HG03060 (cell line): Measurements from ENCODE around the gene ODF2.
"Not testable (repeated sequence)": the region's sequence is repeated elsewhere in the genome, so short reads cannot be mapped to it uniquely, and the experiment has no call there.

Experiments used
- ATAC-seq: cut with Tn5 transposase; IDR thresholded peaks from one replicate; pipeline ENCODE4 v1.9.1; 2021; ENCODE audit warnings: low read depth, moderate number of reproducible peaks; ENCODE audit not compliant: unreplicated experiment

Gene ODF2

GRCh38 chr9:128455849-128456612, at the start of gene ODF2:
Gene ODF2 (plus strand): TSS chr9:128456006. CDS start chr9:128456092, 86 bp downstream.
- ATAC-seq: peak; percentile 56

DNA sequence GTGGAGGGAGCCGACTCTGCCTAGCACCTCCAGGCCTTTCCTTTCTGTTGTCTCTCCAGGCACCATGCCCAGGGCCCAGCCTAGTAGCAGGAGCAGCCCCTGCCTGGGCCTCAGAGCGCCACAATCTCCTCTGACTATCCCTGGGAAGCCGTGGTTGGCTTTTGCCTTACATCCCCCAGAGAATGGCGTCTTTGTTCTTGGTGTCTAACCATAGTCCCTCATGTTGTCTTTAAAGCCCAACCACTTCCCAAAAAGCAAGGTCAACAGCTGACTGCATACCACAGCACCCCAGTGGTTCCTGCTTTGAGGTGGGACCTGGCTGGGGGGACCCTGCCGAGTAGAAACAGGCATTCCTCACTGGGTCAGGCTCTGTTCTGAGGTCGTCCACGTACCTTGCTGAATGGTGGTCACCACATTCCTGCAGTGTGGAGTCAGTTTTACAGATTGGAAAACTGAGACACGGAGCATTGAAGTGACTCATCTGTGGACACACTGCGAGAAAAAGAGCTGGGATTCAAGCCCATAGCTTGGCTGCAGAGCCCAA, 48.9 kb upstream of the ODF2 start:
- no peak for ATAC-seq

DNA sequence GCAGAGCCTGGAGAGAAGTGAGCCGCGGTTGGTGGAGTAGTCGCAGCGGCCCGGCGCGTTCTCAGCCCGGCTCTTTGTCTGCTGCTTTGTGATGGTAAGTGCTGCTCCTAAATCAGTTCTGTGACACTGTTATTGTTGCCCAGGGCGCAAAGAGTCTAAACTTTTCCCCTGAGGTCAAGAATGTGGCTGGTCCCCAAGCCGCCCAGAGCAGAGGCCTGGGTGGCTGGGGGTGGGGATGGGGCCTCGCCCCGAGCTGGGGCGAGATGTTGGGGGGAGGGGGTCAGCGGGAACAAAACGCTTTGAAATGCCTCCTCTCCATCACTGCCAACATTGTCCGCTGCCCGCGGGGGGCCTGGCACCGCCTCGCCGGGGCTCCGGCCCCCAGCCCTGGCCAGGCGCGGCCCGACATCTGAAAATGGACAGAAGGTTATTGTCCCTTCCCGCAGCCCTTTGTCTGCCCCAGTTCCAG, 46.8 kb upstream of the ODF2 start:
- ATAC-seq: no peak

- ATAC-seq: no peak
Measured at GRCh38 chr9:128409450-128409849, 46.4 kb upstream of the ODF2 start.

- ATAC-seq: no peak
Measured at GRCh38 chr9:128409978-128410377, 45.8 kb upstream of the ODF2 start.

GRCh38 chr9:128411364-128412119, 44.3 kb upstream of the ODF2 start:
- ATAC-seq: no peak

DNA sequence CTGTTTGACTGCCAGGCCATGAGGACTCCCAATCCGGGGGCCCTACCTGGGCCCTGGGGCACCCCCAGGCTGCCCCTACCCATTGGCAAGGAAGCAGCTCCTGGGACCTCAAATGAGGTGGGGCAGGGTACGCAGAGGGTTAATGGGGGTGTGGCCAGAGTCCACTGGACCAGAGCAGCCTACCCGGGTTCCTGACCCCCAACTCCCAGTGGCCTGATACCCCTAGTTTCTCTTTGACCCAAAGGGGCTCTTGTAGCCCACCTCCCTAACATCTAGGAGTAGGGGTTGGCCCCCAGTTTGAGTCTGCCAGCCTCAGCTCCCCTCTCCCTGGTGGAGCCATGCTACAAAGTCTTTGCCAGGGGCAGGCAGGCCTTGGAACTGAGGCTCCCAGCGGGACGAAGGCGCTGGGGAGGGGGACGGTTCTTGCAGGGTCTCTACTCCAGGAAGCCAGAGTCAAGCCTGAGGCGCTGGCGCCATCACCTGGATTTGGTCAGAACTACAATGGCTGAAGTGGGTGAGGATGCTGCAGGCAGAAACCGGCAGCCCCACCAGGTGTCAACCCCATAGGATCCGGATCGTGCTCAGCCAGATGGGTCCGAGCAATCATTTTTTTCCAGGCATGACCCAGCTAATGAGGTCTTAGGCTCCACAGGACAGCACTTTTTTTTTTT, 43.6 kb upstream of the ODF2 start:
- no peak for ATAC-seq

DNA sequence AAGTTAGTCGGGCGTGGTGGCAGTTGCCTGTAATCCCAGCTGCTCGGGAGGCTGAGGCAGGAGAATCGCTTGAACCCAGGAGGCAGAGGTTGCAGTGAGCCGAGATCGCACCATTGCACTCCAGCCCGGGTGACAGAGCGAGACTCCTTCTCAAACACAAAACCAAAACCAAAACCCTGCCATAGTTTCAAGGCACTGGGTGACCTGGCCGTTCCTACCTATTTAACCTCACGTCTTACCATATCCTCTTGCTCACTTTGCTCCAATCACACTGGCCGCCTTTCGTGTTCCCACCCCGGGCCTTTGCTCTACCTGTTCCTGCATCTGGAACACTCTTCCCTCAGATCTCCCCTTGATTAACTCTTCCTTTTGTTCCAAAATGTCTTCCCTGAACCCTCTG, 42.1 kb upstream of the ODF2 start:
- ATAC-seq: not testable (repeated sequence)

GRCh38 chr9:128414461-128414860, 41.3 kb upstream of the ODF2 start:
- ATAC-seq: no peak

- no peak for ATAC-seq
Measured at GRCh38 chr9:128415281-128415680, 40.5 kb upstream of the ODF2 start.

DNA sequence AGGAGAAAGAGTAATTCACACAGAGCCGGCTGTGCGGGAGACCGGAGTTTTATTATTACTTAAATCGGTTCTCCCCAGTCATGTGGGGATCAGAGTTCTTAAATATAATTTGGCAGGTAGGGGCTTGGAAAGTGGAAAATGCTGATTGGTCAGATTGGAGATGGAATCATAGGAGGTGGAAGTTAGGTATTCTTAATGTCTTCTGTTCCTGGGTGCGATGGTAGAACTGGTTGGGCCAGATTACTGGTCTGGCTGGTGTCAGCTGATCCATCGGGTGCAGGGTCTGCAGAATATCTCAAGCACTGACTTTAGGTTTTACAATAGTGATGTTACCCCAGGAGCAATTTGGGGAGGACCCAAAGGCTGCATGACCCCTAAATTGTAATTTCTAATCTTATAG, 39.8 kb upstream of the ODF2 start:
- ATAC-seq: no peak

DNA sequence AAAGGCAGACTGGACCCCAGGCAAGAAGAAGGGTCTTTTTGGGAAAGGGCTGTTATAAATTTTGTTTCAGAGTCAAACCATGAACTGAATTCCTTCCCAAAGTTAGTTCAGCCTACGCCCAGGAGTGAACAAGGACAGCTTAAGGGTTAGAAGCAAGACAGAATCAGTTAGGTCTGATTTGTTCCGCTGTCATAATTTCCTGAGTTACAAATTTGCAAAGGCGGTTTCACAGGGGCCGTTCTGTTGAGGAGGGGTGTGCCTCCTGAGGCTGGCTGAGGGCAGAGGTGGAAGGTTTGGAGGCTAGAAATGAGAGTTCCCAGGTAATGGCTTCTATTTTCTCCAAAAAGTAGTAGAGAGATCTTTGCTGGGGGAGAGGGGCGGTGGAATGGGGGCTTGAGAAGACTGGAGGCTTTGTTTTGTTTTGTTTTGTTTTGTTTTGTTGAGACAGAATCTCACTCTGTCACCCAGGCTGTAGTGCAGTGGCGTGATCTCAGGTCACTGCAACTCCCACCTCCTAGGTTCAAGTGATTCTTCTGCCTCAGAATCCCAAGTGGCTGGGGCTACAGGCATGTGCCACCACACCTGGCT, 39.3 kb upstream of the ODF2 start:
- ATAC-seq: no peak

DNA sequence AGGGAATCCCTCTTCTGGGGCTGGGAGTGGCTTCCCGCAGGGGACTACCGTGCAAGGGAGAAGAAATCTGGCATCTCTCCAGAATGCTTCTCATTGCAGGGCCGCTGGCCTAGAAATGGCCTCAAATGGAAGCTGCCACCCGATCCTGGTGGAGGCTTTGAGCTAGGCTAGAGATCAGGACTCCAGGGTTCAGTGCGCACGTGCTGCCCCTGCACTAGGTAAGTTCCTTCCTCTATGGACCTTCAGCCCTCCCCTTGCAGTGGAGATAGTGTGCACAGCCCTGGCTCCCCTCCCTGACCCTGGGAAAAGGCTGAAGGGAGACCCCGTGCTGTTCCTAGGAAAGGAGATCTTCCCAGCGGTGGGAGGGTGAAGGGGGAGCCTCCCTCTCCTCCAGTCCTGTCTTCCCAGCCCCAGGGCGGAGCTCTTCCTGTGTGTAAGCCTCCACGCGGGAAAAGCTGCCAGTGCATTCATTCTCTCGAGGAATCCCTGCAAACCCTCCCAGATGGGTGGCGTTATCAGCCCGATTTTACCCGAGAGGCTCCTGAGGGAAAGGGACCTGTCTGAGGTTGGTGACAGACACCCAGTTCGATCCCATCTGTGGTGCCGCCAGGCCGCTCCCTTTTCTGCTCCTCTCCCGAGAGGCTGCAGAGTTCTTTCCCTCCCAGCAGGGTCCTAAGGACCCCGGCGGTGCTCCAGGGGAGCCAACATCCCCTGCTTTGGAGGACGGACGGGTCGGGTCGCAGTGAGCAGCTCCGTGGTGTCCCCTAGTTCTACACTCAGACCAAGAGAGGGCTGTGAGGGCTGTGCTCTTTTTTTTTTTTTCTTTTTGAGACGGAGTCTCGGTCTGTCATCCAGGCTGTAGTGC, 36.5 kb upstream of the ODF2 start:
- no peak for ATAC-seq

DNA sequence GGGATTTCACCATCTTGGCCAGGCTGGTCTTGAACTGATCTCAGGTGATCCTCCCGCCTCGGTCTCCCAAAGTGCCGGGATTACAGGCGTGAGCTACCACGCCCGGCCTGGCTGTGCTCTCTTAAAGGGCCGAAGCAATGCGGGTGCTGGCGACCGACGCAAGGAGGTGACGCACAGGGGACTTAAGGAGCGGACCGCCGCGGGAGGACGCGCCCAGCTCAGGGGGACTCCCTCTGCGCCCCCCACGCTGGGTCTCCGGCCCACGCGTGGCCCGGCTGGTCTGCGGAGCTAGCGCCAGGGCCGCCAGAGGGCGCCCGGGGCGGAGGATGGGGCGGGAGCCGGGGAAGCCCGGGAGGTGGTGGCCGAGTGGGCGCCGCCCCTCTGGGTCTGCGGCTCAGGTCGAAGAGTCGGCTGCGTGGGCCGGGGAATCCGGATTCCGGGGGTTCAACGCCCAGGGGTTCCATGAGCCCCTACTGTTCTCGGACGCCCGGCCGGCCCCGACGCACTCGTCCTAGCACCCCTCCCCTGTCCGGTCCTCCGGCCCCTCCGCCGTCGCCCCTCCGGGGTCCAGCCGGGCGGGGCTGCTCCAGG, 35.7 kb upstream of the ODF2 start:
- no peak for ATAC-seq

DNA sequence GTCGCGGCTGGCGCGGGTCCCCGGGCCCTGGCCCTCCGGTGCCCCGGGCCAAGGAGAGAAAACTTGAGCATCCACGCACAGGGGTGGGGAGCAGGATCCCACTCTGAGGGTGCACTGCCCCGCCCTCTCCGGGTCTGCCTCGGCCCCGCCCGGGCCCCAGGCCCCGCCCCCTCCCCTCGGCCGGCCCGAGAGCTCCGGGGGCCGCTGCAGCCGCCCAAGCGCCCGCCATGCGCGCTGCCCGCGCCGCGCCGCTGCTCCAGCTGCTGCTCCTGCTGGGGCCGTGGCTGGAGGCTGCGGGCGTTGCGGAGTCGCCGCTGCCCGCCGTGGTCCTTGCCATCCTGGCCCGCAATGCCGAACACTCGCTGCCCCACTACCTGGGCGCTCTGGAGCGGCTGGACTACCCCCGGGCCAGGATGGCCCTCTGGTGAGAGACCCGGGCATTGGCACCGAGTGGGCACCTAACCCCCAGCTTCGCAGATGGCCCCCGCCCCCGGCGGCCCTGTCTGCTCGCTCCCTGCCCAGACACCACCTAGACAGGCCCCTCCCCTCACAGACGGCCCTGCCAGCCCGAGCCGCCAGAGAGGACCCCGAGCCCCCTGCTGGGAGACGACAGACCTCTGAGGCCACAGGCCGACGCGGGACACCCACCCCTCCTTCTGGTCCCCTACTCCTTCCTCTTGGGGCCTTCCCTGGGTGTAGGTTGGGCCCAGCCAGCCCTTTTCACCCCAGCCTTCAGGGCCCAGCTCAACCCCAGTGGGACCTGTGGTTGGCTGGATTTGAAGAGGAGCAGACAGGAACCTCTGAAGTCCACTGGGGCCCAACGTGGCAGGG, 34.9 kb upstream of the ODF2 start, which contains the start of gene CERCAM:
Gene CERCAM, plus strand, starts transcription at position 207 of the 831 bp plus-strand sequence. Its CDS starts 21 bp downstream, at position 228.
- no peak for ATAC-seq

DNA sequence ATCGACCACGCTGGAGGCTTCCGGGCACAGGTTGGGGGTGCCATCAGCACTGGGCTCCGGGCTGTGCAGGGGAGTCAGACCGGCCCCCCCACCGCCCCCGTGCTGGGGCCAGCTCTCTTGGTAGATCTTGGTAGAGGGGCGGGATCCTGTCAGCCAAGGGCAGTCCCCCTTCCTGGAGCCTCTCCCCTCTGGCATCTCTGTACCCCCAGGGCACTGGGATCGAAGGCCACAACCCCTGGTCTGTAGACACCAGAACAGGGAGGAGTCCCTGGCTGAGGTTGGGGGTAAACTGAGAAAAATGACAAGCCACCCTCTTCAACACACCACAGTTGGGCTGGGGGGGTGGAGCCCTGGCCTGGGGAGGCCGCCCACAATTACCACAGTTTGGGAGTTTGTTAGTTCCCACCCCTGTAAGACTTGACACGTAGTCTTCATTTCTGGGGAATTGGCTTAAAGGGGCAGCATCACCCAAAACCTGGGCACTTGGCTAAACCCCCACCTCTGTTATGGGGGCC, 34.3 kb upstream of the ODF2 start:
- no peak for ATAC-seq

DNA sequence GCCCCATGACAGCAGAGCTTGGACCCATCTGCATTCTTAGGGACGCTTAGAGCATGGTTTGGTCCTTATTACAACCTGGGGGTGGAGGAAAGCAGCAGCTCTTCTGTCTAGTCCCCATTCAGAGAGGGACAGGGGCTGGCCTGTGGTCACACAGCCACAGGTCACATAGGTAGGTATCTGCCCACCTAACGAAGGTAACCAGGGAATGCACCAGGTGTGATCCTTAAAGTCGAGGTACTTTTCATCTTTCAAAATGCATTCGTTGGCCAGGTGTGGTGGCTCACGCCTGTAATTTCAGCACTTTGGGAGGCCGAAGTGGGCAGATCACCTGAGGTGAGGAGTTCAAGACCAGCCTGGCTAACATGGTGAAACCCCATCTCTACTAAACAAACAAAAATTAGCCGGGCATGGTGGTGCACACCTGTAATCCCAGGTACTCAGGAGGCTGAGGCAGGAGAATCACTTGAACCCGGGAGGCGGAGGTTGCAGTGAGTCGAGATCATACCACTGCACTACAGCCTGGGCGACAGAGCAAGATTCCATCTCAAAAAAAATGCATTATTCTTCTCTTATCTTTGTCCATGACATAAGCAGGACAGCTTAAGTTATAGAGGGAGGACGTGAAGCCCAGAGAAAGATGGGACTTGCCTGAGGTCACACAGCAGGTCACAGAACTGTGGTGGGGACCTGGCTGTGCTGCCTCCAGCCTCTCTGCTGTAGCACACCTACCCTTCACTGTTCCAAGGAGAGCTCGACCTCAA, 33.6 kb upstream of the ODF2 start:
- not testable (repeated sequence) for ATAC-seq
